Neural cell (in vitro differentiated cells): ENCODE measurements around the gene PLA2G4B. TPM values are rescaled to one million over a fixed set of nuclear protein-coding genes. Genes with fewer than 3 reads are reported as not detected.

Source experiments
- H2AFZ ChIP-seq: fragments of 200-600, 300-800 bp; sonication (generic), shearing (Covaris generic); 2 replicates; pipeline ENCODE4 v1.6.0; 2014; ENCODE audit warnings: low read depth, mild to moderate bottlenecking, antibody characterized with exemption, low read length, moderate library complexity
- H3F3A ChIP-seq: fragments of 200-600 bp; shearing (Covaris generic); 2 replicates; pipeline ENCODE4 v1.6.1; 2016; ENCODE audit warnings: mild to moderate bottlenecking, moderate library complexity, mixed read lengths, antibody characterized with exemption, low read length; ENCODE audit not compliant: insufficient read depth, poor library complexity, severe bottlenecking
- H3K27ac ChIP-seq: fragments of 200-600, 300-800 bp; sonication (generic), shearing (Covaris generic); 2 replicates; pipeline ENCODE4 v1.5.1; 2014; ENCODE audit warnings: mild to moderate bottlenecking, low read length, moderate library complexity
- H3K27me3 ChIP-seq: fragments of 300-800, 200-600 bp; sonication (generic), shearing (Covaris generic); 2 replicates; pipeline ENCODE4 v1.6.0; 2014; ENCODE audit warnings: mild to moderate bottlenecking, low read depth, low read length, moderate library complexity; ENCODE audit not compliant: insufficient read depth
- H3K36me3 ChIP-seq: fragments of 300-800, 200-600 bp; sonication (generic), shearing (Covaris generic); 2 replicates; pipeline ENCODE4 v1.5.1; 2014; ENCODE audit warnings: mild to moderate bottlenecking, antibody characterized with exemption, low read length, moderate library complexity; ENCODE audit not compliant: insufficient read depth
- H3K4me2 ChIP-seq: fragments of 300-800, 200-600 bp; sonication (generic), shearing (Covaris generic); 2 replicates; pipeline ENCODE4 v1.6.0; 2014; ENCODE audit warnings: mild to moderate bottlenecking, low read length
- H3K4me3 ChIP-seq: fragments of 300-800, 200-600 bp; sonication (generic), shearing (Covaris generic); 2 replicates; pipeline ENCODE4 v1.5.1; 2014; ENCODE audit warnings: mild to moderate bottlenecking, low read length, moderate library complexity
- H3K79me2 ChIP-seq: fragments of 200-600 bp; shearing (Covaris generic); replicated peaks from 2 replicates; pipeline ENCODE4 v1.6.0; 2014; ENCODE audit warnings: mild to moderate bottlenecking, low read length, moderate library complexity; ENCODE audit not compliant: insufficient read depth
- H3K9ac ChIP-seq: fragments of 300-800, 200-600 bp; sonication (generic), shearing (Covaris generic); 2 replicates; pipeline ENCODE4 v1.6.1; 2016; ENCODE audit warnings: mild to moderate bottlenecking, low read length, mixed read lengths
- H3K9me2 ChIP-seq: fragments of 200-600 bp; shearing (Covaris generic); 2 replicates; pipeline ENCODE4 v1.6.1; 2016; ENCODE audit warnings: mild to moderate bottlenecking, low read length, mixed read lengths; ENCODE audit not compliant: insufficient read depth
- H3K9me3 ChIP-seq: fragments of 200-600, 300-800 bp; sonication (generic), shearing (Covaris generic); 2 replicates; pipeline ENCODE4 v1.6.1; 2016; ENCODE audit warnings: mild to moderate bottlenecking, mixed run types, low read length, moderate library complexity, mixed read lengths
- H4K20me1 ChIP-seq: fragments of 200-600 bp; shearing (Covaris generic); 2 replicates; pipeline ENCODE4 v1.6.1; 2016; ENCODE audit warnings: mild to moderate bottlenecking, mixed run types; ENCODE audit not compliant: insufficient read depth
- EP300 ChIP-seq: fragments of 450-650 bp; conservative IDR thresholded peaks from 2 replicates; pipeline ENCODE4 v1.6.1; 2014; ENCODE audit warnings: antibody characterized with exemption, mild to moderate bottlenecking, moderate library complexity; ENCODE audit not compliant: poor library complexity, severe bottlenecking
- EZH2 ChIP-seq: fragments of 200-600, 300-800 bp; shearing (Covaris generic), sonication (generic); IDR thresholded peaks from 2 replicates; pipeline ENCODE4 v1.6.1; 2014; ENCODE audit warnings: antibody characterized with exemption, low read length, borderline replicate concordance, mild to moderate bottlenecking; ENCODE audit not compliant: insufficient read depth, poor library complexity, severe bottlenecking
- MXI1 ChIP-seq: fragments of 450-650 bp; conservative IDR thresholded peaks from 2 replicates; pipeline ENCODE4 v1.6.1; 2014; ENCODE audit warnings: antibody characterized with exemption, mild to moderate bottlenecking; ENCODE audit not compliant: poor library complexity, severe bottlenecking
- POLR2AphosphoS5 ChIP-seq: IDR thresholded peaks from 2 replicates; pipeline ENCODE4 v1.6.1; 2012
- RAD21 ChIP-seq: fragments of 450-650 bp; conservative IDR thresholded peaks from 2 replicates; pipeline ENCODE4 v1.6.1; 2014; ENCODE audit warnings: antibody characterized with exemption, mild to moderate bottlenecking, moderate library complexity
- SMC3 ChIP-seq: fragments of 450-650 bp; conservative IDR thresholded peaks from 2 replicates; pipeline ENCODE4 v1.6.1; 2014; ENCODE audit warnings: antibody characterized with exemption, mild to moderate bottlenecking, moderate library complexity; ENCODE audit not compliant: poor library complexity
- TAF1 ChIP-seq: IDR thresholded peaks from 2 replicates; pipeline ENCODE4 v1.6.1; 2012; ENCODE audit warnings: low read depth
- polyA plus RNA-seq: library from polyadenylated mRNA; depleted of rRNA; stranded (reverse); fragments of >200 nt; gene quantifications from 2 replicates; pipeline ENCODE4 v1.2.3, GENCODE V29; 2014
- TF ChIP-seq, protein P1 (sequence below): IDR thresholded peaks from 2 replicates; pipeline ENCODE4 v1.6.1; 2012; ENCODE audit warnings: borderline replicate concordance
- TF ChIP-seq, protein P2 (sequence below): fragments of 450-650 bp; IDR thresholded peaks from 2 replicates; pipeline ENCODE4 v1.5.1; 2014; ENCODE audit warnings: antibody characterized with exemption, mild to moderate bottlenecking, moderate library complexity; ENCODE audit not compliant: poor library complexity, severe bottlenecking

Gene PLA2G4B
- polyA plus RNA-seq, 1 donor from 2014 or later = 11.3 TPM

DNA sequence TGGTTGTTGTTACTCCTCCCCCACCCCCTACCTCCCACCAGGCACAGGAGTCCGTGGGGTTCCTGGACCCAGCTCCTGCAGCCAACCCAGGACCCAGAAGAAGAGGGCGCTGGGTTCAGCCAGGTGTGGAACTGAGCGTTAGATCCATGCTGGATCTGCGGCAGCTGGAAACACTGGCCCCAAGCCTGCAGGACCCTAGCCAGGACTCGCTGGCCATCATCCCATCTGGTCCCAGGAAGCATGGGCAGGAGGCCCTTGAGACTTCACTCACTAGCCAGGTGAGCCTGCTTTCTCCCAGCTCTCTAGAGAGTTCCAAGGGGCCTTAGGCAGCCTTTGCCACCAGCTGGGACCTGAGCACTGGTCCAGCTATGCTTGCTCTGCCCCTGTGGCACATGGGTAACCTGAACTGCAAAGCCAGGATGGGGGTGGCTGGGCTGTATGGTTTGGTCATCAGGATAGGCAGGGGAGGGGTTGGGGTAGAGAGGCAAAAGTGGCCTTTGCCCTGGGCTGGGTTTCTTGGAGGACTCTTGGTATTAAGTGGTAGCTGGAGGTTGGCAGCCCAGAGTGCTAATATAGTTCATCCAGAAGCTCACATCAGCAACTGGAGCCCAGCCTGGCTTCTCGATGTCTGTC is 17.7 kb upstream of the PLA2G4B start:
- Histone ChIP-seq H3K36me3 (peaks cover 7% of the 10 kb centered on the region), H3F3A (no peaks in the 10 kb centered on the region), H4K20me1 (no peaks in the 10 kb centered on the region), H3K4me2 (no peak overlapping the region), H3K9ac (no peak overlapping the region), H2AFZ (no peak overlapping the region), H3K27me3 (no peaks in the 10 kb centered on the region), H3K4me3 (no peak overlapping the region), H3K9me3 (no peaks in the 10 kb centered on the region), H3K9me2 (no peaks in the 10 kb centered on the region), H3K27ac (no peak overlapping the region), H3K79me2 (no peaks in the 10 kb centered on the region)
- no peak for TF ChIP-seq EP300
- no peak for TF ChIP-seq SMC3
- no peak for TF ChIP-seq RAD21
- TF ChIP-seq, protein P1, sequence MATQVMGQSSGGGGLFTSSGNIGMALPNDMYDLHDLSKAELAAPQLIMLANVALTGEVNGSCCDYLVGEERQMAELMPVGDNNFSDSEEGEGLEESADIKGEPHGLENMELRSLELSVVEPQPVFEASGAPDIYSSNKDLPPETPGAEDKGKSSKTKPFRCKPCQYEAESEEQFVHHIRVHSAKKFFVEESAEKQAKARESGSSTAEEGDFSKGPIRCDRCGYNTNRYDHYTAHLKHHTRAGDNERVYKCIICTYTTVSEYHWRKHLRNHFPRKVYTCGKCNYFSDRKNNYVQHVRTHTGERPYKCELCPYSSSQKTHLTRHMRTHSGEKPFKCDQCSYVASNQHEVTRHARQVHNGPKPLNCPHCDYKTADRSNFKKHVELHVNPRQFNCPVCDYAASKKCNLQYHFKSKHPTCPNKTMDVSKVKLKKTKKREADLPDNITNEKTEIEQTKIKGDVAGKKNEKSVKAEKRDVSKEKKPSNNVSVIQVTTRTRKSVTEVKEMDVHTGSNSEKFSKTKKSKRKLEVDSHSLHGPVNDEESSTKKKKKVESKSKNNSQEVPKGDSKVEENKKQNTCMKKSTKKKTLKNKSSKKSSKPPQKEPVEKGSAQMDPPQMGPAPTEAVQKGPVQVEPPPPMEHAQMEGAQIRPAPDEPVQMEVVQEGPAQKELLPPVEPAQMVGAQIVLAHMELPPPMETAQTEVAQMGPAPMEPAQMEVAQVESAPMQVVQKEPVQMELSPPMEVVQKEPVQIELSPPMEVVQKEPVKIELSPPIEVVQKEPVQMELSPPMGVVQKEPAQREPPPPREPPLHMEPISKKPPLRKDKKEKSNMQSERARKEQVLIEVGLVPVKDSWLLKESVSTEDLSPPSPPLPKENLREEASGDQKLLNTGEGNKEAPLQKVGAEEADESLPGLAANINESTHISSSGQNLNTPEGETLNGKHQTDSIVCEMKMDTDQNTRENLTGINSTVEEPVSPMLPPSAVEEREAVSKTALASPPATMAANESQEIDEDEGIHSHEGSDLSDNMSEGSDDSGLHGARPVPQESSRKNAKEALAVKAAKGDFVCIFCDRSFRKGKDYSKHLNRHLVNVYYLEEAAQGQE = no peak
- TF ChIP-seq, protein P2, sequence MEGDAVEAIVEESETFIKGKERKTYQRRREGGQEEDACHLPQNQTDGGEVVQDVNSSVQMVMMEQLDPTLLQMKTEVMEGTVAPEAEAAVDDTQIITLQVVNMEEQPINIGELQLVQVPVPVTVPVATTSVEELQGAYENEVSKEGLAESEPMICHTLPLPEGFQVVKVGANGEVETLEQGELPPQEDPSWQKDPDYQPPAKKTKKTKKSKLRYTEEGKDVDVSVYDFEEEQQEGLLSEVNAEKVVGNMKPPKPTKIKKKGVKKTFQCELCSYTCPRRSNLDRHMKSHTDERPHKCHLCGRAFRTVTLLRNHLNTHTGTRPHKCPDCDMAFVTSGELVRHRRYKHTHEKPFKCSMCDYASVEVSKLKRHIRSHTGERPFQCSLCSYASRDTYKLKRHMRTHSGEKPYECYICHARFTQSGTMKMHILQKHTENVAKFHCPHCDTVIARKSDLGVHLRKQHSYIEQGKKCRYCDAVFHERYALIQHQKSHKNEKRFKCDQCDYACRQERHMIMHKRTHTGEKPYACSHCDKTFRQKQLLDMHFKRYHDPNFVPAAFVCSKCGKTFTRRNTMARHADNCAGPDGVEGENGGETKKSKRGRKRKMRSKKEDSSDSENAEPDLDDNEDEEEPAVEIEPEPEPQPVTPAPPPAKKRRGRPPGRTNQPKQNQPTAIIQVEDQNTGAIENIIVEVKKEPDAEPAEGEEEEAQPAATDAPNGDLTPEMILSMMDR = no peak
- TF ChIP-seq POLR2AphosphoS5 = no peak

DNA sequence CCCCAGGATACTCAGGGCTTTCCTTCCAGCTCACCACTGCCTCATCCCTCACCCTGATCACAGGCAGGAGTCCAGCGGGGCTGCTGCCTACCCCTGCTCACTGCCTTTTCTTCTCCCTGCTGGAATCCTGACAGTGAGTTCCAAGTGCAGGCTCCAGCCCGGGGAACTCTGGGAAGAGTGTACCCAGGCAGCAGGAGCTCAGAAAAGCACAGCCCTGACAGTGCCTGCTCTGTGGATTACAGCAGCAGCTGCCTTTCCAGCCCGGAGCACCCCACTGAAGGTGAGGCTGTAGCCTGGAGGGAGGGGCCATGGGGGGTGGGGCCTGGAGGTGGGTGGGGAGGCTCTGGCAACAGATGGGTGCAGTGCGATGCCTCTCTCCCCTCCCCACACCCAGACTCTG is 16.8 kb upstream of the PLA2G4B start:
- Histone ChIP-seq H3K9me2 (no peaks in the 10 kb centered on the region), H4K20me1 (no peaks in the 10 kb centered on the region), H3K79me2 (no peaks in the 10 kb centered on the region), H2AFZ (no peak overlapping the region), H3F3A (no peaks in the 10 kb centered on the region), H3K4me3 (no peak overlapping the region), H3K9ac (no peak overlapping the region), H3K27me3 (no peaks in the 10 kb centered on the region), H3K9me3 (no peaks in the 10 kb centered on the region), H3K4me2 (no peak overlapping the region), H3K36me3 (peaks cover 2% of the 10 kb centered on the region), H3K27ac (no peak overlapping the region)
- no peak for TF ChIP-seq EP300
- no peak for TF ChIP-seq POLR2AphosphoS5
- TF ChIP-seq MXI1 = no peak
- no peak for TF ChIP-seq EZH2

DNA sequence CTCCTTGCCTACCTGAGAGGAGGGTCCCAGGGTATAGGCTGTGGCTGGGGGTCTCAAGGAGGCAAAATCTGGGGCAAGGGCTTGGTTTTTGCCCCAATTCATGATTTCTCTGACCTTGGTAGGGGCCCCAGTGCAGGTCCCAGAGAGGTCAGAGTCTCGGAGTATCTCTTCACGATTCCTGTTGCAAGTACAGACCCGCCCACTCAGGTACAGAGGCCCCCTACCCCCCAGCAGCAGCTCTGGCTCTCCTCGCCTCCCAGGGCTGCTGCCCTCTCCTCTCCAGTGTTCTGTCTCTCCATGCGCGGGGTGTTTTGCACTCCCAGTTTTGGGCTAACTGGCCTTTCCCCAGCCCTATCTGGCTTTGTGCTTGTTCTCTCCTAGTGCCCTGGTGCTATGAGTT is 16.2 kb upstream of the PLA2G4B start:
- H3F3A ChIP-seq = no peaks in the 10 kb centered on the region
- no peak overlapping the region for H3K4me3 ChIP-seq
- no peak overlapping the region for H3K27ac ChIP-seq
- H3K36me3 ChIP-seq = no peaks in the 10 kb centered on the region
- no peak overlapping the region for H3K9ac ChIP-seq
- H4K20me1 ChIP-seq = no peaks in the 10 kb centered on the region
- no peaks in the 10 kb centered on the region for H3K79me2 ChIP-seq
- no peaks in the 10 kb centered on the region for H3K27me3 ChIP-seq
- no peak overlapping the region for H3K4me2 ChIP-seq
- no peak overlapping the region for H2AFZ ChIP-seq
- H3K9me3 ChIP-seq = no peaks in the 10 kb centered on the region
- no peak for TF ChIP-seq MXI1
- TF ChIP-seq, protein P1 = no peak
- TF ChIP-seq POLR2AphosphoS5 = no peak
- no peak for TF ChIP-seq EZH2
- no peak for TF ChIP-seq SMC3
- TF ChIP-seq TAF1 = no peak
- TF ChIP-seq, protein P2 = no peak
- TF ChIP-seq EP300 = no peak
- TF ChIP-seq RAD21 = no peak
- H3K9me2 ChIP-seq = no peaks in the 10 kb centered on the region
